Astrocyte (in vitro differentiated cells and primary cell): ENCODE measurements around the gene KIAA1217. TPM values are rescaled to one million over a fixed set of nuclear protein-coding genes. Genes with fewer than 3 reads are reported as not detected.
A peak's percentile ranks its signal among the peaks of the same experiment; 100 is the strongest.

Source experiments
- DNase-seq: peaks from one replicate; pipeline ENCODE4 v3.0.0-alpha.2; 2010; ENCODE audit warnings: low read depth
- FAIRE-seq: peaks from 2 replicates; lab custom pipeline; 2011; peaks lifted over from hg19 to GRCh38; lab: Jason Lieb, UNC
- H2AFZ ChIP-seq: 2 replicates; pipeline ENCODE4 v1.6.0; 2012; ENCODE audit warnings: low read depth, low read length, inconsistent platforms
- H3K27ac ChIP-seq: 2 replicates; pipeline ENCODE4 v1.5.1; 2011; ENCODE audit warnings: low read depth, low read length, inconsistent platforms
- H3K27me3 ChIP-seq: 2 replicates; pipeline ENCODE4 v1.6.0; 2011; ENCODE audit warnings: low read length, inconsistent platforms; ENCODE audit not compliant: insufficient read depth
- H3K36me3 ChIP-seq: 2 replicates; pipeline ENCODE4 v1.5.1; 2011; ENCODE audit warnings: low read length, inconsistent platforms; ENCODE audit not compliant: insufficient read depth
- H3K4me1 ChIP-seq: 2 replicates; pipeline ENCODE4 v1.5.1; 2011; ENCODE audit warnings: low read length, inconsistent platforms; ENCODE audit not compliant: insufficient read depth
- H3K4me2 ChIP-seq: 2 replicates; pipeline ENCODE4 v1.6.0; 2012; ENCODE audit warnings: low read length, inconsistent platforms
- H3K4me3 ChIP-seq: 2 replicates; pipeline ENCODE4 v1.5.1; 2011; ENCODE audit warnings: low read depth, mild to moderate bottlenecking, low read length, inconsistent platforms; ENCODE audit not compliant: insufficient read depth
- H3K79me2 ChIP-seq: 2 replicates; pipeline ENCODE4 v1.6.0; 2012; ENCODE audit warnings: mild to moderate bottlenecking, low read length, inconsistent platforms; ENCODE audit not compliant: insufficient read depth
- H3K9ac ChIP-seq: 2 replicates; pipeline ENCODE4 v1.6.0; 2012; ENCODE audit warnings: mild to moderate bottlenecking, low read length, inconsistent platforms
- H3K9me3 ChIP-seq: 2 replicates; pipeline ENCODE4 v1.5.1; 2012; ENCODE audit warnings: low read depth, mild to moderate bottlenecking, low read length, inconsistent platforms; ENCODE audit not compliant: insufficient read depth
- H4K20me1 ChIP-seq: 2 replicates; pipeline ENCODE4 v1.6.0; 2012; ENCODE audit warnings: low read length, inconsistent platforms; ENCODE audit not compliant: insufficient read depth
- H3K27ac Mint-ChIP-seq: one replicate; pipeline ENCODE4 v1.8.0; 2021; ENCODE audit warnings: mild to moderate bottlenecking, mixed read lengths; ENCODE audit not compliant: unreplicated experiment
- H3K27me3 Mint-ChIP-seq: one replicate; pipeline ENCODE4 v1.8.0; 2021; ENCODE audit warnings: low read depth, mixed read lengths; ENCODE audit not compliant: unreplicated experiment
- H3K36me3 Mint-ChIP-seq: one replicate; pipeline ENCODE4 v1.8.0; 2021; ENCODE audit warnings: low read depth, mixed read lengths; ENCODE audit not compliant: unreplicated experiment
- H3K4me1 Mint-ChIP-seq: one replicate; pipeline ENCODE4 v1.8.0; 2021; ENCODE audit warnings: low read depth, mixed read lengths; ENCODE audit not compliant: unreplicated experiment
- H3K4me3 Mint-ChIP-seq: one replicate; pipeline ENCODE4 v1.8.0; 2021; ENCODE audit warnings: mild to moderate bottlenecking, moderate library complexity, mixed read lengths; ENCODE audit not compliant: unreplicated experiment
- H3K9me3 Mint-ChIP-seq: one replicate; pipeline ENCODE4 v1.8.0; 2021; ENCODE audit warnings: mild to moderate bottlenecking, mixed read lengths; ENCODE audit not compliant: unreplicated experiment
- EZH2 ChIP-seq: IDR thresholded peaks from 2 replicates; pipeline ENCODE4 v1.6.1; 2012; ENCODE audit warnings: mild to moderate bottlenecking, low read length, inconsistent platforms; ENCODE audit not compliant: insufficient read depth
- total RNA-seq: library from RNA; stranded (reverse); gene quantifications from 2 replicates; pipeline ENCODE4 v1.2.1, GENCODE V29; 2021
- TF ChIP-seq, protein P1 (sequence below): IDR thresholded peaks from 2 replicates; pipeline ENCODE4 v1.5.1; 2011; ENCODE audit warnings: low read depth, mild to moderate bottlenecking, inconsistent platforms, low read length, moderate library complexity; ENCODE audit not compliant: insufficient read depth

The KIAA1217 gene
- total RNA-seq, 1 donor from 2014 or later: 31.8 TPM

GRCh38 chr10:24393201-24393600 is 184.3 kb downstream of the KIAA1217 start:
- Histone ChIP-seq H3K9ac (no peak overlapping the region), H3K4me2 (no peak overlapping the region), H3K79me2 (no peaks in the 10 kb centered on the region), H2AFZ (no peak overlapping the region), H4K20me1 (no peaks in the 10 kb centered on the region), H3K4me3 (no peak overlapping the region), H3K9me3 (no peaks in the 10 kb centered on the region), H3K36me3 (no peaks in the 10 kb centered on the region), H3K4me1 (no peaks in the 10 kb centered on the region), H3K27me3 (no peaks in the 10 kb centered on the region), H3K27ac (no peak overlapping the region)
- no peak overlapping the region for H3K27ac Mint-ChIP-seq
- FAIRE-seq (no peak), DNase-seq (no peak)
- H3K4me3 Mint-ChIP-seq: no peak overlapping the region
- no peaks in the 10 kb centered on the region for H3K9me3 Mint-ChIP-seq
- H3K36me3 Mint-ChIP-seq: no peaks in the 10 kb centered on the region
- TF ChIP-seq, protein P1, sequence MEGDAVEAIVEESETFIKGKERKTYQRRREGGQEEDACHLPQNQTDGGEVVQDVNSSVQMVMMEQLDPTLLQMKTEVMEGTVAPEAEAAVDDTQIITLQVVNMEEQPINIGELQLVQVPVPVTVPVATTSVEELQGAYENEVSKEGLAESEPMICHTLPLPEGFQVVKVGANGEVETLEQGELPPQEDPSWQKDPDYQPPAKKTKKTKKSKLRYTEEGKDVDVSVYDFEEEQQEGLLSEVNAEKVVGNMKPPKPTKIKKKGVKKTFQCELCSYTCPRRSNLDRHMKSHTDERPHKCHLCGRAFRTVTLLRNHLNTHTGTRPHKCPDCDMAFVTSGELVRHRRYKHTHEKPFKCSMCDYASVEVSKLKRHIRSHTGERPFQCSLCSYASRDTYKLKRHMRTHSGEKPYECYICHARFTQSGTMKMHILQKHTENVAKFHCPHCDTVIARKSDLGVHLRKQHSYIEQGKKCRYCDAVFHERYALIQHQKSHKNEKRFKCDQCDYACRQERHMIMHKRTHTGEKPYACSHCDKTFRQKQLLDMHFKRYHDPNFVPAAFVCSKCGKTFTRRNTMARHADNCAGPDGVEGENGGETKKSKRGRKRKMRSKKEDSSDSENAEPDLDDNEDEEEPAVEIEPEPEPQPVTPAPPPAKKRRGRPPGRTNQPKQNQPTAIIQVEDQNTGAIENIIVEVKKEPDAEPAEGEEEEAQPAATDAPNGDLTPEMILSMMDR: no peak
- TF ChIP-seq EZH2: no peak
- H3K4me1 Mint-ChIP-seq: no peaks in the 10 kb centered on the region
- H3K27me3 Mint-ChIP-seq: no peaks in the 10 kb centered on the region

DNA sequence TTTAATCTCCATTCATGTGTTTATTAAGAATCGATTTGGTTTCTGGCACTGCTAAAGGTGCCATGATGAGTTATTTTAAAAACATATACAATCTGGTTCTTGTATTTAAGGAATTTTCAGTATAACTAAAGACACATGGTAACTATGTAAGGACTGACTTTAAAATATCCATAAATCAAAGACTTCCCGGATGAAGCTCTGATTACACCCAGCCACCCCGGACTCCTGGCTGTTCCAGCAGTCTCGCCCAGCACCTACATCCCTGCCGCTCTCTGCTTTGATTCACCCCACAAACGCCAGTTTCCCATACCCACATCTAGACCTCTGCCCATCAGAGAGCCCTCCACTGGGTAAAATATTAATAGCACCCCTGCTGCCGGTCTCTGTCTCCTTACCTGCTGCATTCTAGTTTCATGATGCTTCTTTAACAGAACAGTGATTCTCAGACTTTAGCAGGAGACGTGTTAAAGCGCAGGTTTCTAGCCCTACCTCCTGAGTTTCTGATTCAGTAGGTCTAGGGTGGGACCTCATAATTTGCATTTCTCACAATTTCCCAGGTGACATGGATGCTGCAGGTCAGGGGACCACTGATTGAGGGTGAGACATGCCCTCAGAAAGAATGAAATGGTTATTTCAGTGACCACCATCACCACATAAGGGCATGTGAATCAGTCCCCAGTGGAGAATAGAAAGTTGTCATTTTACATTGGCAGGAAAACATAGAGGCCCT is 185.7 kb downstream of the KIAA1217 start:
- Histone ChIP-seq H3K4me3 (no peak overlapping the region), H3K9me3 (no peaks in the 10 kb centered on the region), H4K20me1 (no peaks in the 10 kb centered on the region), H3K4me2 (no peak overlapping the region), H3K4me1 (no peaks in the 10 kb centered on the region), H3K27me3 (no peaks in the 10 kb centered on the region), H3K27ac (no peak overlapping the region), H3K79me2 (no peaks in the 10 kb centered on the region), H3K9ac (no peak overlapping the region), H3K36me3 (no peaks in the 10 kb centered on the region), H2AFZ (no peak overlapping the region)
- FAIRE-seq (no peak), DNase-seq (no peak)
- no peaks in the 10 kb centered on the region for H3K4me1 Mint-ChIP-seq
- H3K4me3 Mint-ChIP-seq: no peak overlapping the region
- no peaks in the 10 kb centered on the region for H3K36me3 Mint-ChIP-seq
- TF ChIP-seq EZH2: no peak
- TF ChIP-seq, protein P1: no peak
- no peaks in the 10 kb centered on the region for H3K27me3 Mint-ChIP-seq
- no peaks in the 10 kb centered on the region for H3K9me3 Mint-ChIP-seq
- peak overlapping the region; percentile 37 for H3K27ac Mint-ChIP-seq

DNA sequence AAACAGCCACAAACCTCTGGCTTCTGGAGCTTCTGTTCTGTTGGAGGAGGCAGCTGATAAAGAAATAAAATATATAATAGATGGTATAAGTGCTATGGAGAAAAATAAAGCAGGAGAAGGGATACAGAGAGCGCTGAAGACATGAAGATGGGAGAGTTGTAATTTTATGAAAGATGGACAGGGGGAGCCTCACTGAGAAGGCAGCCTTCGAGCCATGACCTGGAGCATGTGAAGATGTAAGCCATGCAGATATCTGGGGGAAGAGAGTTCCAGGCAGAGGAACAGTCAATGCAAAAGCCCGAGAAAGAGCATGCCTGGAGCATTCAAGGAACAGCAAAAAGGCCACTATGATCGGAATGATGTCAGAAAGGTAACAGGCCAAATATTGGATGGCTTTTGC is 187.5 kb downstream of the KIAA1217 start:
- TF ChIP-seq, protein P1: no peak
- no peak for TF ChIP-seq EZH2
- no peak overlapping the region for H3K27ac Mint-ChIP-seq
- no peaks in the 10 kb centered on the region for H3K9me3 ChIP-seq
- H3K36me3 Mint-ChIP-seq: no peaks in the 10 kb centered on the region
- H3K27me3 ChIP-seq: no peaks in the 10 kb centered on the region
- H3K79me2 ChIP-seq: no peaks in the 10 kb centered on the region
- no peaks in the 10 kb centered on the region for H4K20me1 ChIP-seq
- FAIRE-seq: no peak
- no peak overlapping the region for H3K9ac ChIP-seq
- H3K4me3 ChIP-seq: no peak overlapping the region
- no peak overlapping the region for H3K4me3 Mint-ChIP-seq
- H3K27me3 Mint-ChIP-seq: no peaks in the 10 kb centered on the region
- no peak overlapping the region for H3K27ac ChIP-seq
- H3K4me2 ChIP-seq: no peak overlapping the region
- H3K4me1 ChIP-seq: no peaks in the 10 kb centered on the region
- no peak for DNase-seq
- H3K9me3 Mint-ChIP-seq: no peaks in the 10 kb centered on the region
- no peaks in the 10 kb centered on the region for H3K36me3 ChIP-seq
- H3K4me1 Mint-ChIP-seq: no peaks in the 10 kb centered on the region
- H2AFZ ChIP-seq: no peak overlapping the region
